K562 (cell line): ENCODE data around the gene FN3K. TPM values are rescaled to one million over a fixed set of nuclear protein-coding genes. Genes with fewer than 3 reads are reported as not detected.

Source experiments
- ATAC-seq: fragments of 200-7000 bp; cut with Tn5 transposase; 3 replicates; pipeline ENCODE4 v1.9.1; 2020; ENCODE audit warnings: moderate library complexity
- BruUV-seq: library from RNA; stranded (reverse); fragments of 400-500 nt; replicated peaks from 2 replicates; lab custom pipeline; 2021; lab: Mats Ljungman, UMichigan
- CTCF ChIA-PET: fragments of 300-600 bp; formaldehyde crosslinking; extraction: SDS; loops from one replicate; lab custom pipeline; 2021; ENCODE audit warnings: low intra/inter-chr PET ratio; lab: Yijun Ruan, JAX
- POLR2A ChIA-PET: fragments of 300-600, 350-650 bp; sonication (Branson Sonifier 250); formaldehyde crosslinking; extraction: SDS; loops from one replicate; lab custom pipeline; 2021; ENCODE audit warnings: antibody characterized with exemption, inconsistent platforms; lab: Yijun Ruan, JAX
- DNase-seq, 4 experiments: peaks; one replicate each; pipeline versions ENCODE4 v3.0.0 to v3.0.0-alpha.2; 2011 to 2018; ENCODE audit warnings: low spot score in 3 of 4, mixed read lengths in 3 of 4; ENCODE audit errors: extremely low read depth in 1 of 4
- FAIRE-seq: peaks from 2 replicates; lab custom pipeline; 2011; peaks lifted over from hg19 to GRCh38; lab: Jason Lieb, UNC
- H2AFZ ChIP-seq: 2 replicates; pipeline ENCODE4 v1.6.0; 2011; ENCODE audit warnings: low read depth, low read length, control low read depth, inconsistent platforms
- H3K27ac ChIP-seq: fragments of 200-600 bp; 3 replicates; pipeline ENCODE4 v1.8.0; 2011; ENCODE audit warnings: low read depth, mild to moderate bottlenecking, control low read depth, inconsistent platforms, low read length, moderate library complexity, mixed read lengths; ENCODE audit errors: extremely low read depth
- H3K27me3 ChIP-seq, 2 experiments: fragments of 300-600 bp in 1 of 2; 2 replicates in 1 of 2; 3 replicates in 1 of 2; pipeline versions ENCODE4 v1.6.0 to v1.8.0; 2011; ENCODE audit warnings: inconsistent platforms in 2 of 2, low read length in 2 of 2, mild to moderate bottlenecking in 1 of 2, mixed read lengths in 1 of 2, moderate library complexity in 1 of 2; ENCODE audit not compliant: control insufficient read depth in 2 of 2, insufficient read depth in 2 of 2
- H3K36me3 ChIP-seq: fragments of 300-600 bp; 3 replicates; pipeline ENCODE4 v1.8.0; 2011; ENCODE audit warnings: mild to moderate bottlenecking, low read length, inconsistent platforms; ENCODE audit not compliant: control insufficient read depth, insufficient read depth
- H3K4me1 ChIP-seq, 2 experiments: fragments of 200-600 bp in 1 of 2; replicated peaks in 1 of 2; 2 replicates in 1 of 2; 3 replicates in 1 of 2; pipeline versions ENCODE4 v1.5.1 to v1.8.0; 2011; ENCODE audit warnings: inconsistent platforms in 2 of 2, low read length in 2 of 2, mild to moderate bottlenecking in 1 of 2, mixed read lengths in 1 of 2, moderate library complexity in 1 of 2; ENCODE audit not compliant: control insufficient read depth in 2 of 2, insufficient read depth in 2 of 2
- H3K4me2 ChIP-seq: 2 replicates; pipeline ENCODE4 v1.6.1; 2011; ENCODE audit warnings: low read length, control low read depth, inconsistent platforms, mixed read lengths; ENCODE audit not compliant: insufficient read depth
- H3K4me3 ChIP-seq: fragments of 200-600 bp; sonication (generic), shearing (Covaris generic); 2 replicates; pipeline ENCODE4 v1.5.1; 2016; ENCODE audit warnings: control low read depth, inconsistent platforms
- H3K79me2 ChIP-seq: fragments of 200-600 bp; 3 replicates; pipeline ENCODE4 v1.8.0; 2011; ENCODE audit warnings: low read length, inconsistent platforms; ENCODE audit not compliant: control insufficient read depth, insufficient read depth
- H3K9ac ChIP-seq, 2 experiments: 2 replicates each; pipeline versions ENCODE4 v1.6.0 to v1.6.1; 2011; ENCODE audit warnings: low read depth in 2 of 2, low read length in 2 of 2, control low read depth in 1 of 2, inconsistent platforms in 1 of 2, mild to moderate bottlenecking in 1 of 2, mixed read lengths in 1 of 2; ENCODE audit not compliant: insufficient read depth in 1 of 2
- H3K9me1 ChIP-seq: one replicate; pipeline ENCODE4 v1.6.0; 2011; ENCODE audit warnings: inconsistent platforms, mild to moderate bottlenecking, low read length, moderate library complexity; ENCODE audit not compliant: control insufficient read depth, insufficient read depth
- H3K9me3 ChIP-seq: replicated peaks from 2 replicates; pipeline ENCODE4 v1.5.1; 2011; ENCODE audit warnings: low read depth, low read length, inconsistent platforms; ENCODE audit not compliant: control insufficient read depth, insufficient read depth
- H4K20me1 ChIP-seq: replicated peaks from 2 replicates; pipeline ENCODE4 v1.6.1; 2011; ENCODE audit warnings: low read length, inconsistent platforms, mixed read lengths; ENCODE audit not compliant: control insufficient read depth, insufficient read depth
- DDX20 ChIP-seq: fragments of 450-650 bp; IDR thresholded peaks from 2 replicates; pipeline ENCODE4 v1.6.1; 2016; ENCODE audit warnings: missing genetic modification characterization, low read depth, mild to moderate bottlenecking, missing compliant biosample characterization, moderate library complexity
- FOXO4 ChIP-seq: fragments of 450-650 bp; formaldehyde crosslinking; IDR thresholded peaks from 2 replicates; pipeline ENCODE4 v1.4.0; 2020; ENCODE audit warnings: mild to moderate bottlenecking, moderate library complexity
- HMGN3 ChIP-seq: IDR thresholded peaks from 2 replicates; pipeline ENCODE4 v1.6.1; 2011; ENCODE audit warnings: borderline replicate concordance, low read depth, mild to moderate bottlenecking, mixed read lengths, low read length; ENCODE audit not compliant: insufficient read length; ENCODE audit errors: extremely low read depth
- MAZ ChIP-seq, 2 experiments: fragments of 450-650 bp in 1 of 2; sonication (generic) in 1 of 2; formaldehyde crosslinking; IDR thresholded peaks in 1 of 2; conservative IDR thresholded peaks in 1 of 2; 2 replicates each; pipeline versions ENCODE4 v1.4.0 to v1.5.0; 2020; ENCODE audit warnings: mild to moderate bottlenecking in 1 of 2, missing genetic modification reagents in 1 of 2
- NKRF ChIP-seq: fragments of 450-650 bp; IDR thresholded peaks from 2 replicates; pipeline ENCODE4 v1.6.1; 2016; ENCODE audit warnings: borderline replicate concordance
- POLR2A ChIP-seq: fragments of 450-650 bp; conservative IDR thresholded peaks from 2 replicates; pipeline ENCODE4 v1.6.1; 2016
- ZKSCAN3 ChIP-seq: fragments of 250-450 bp; sonication (Bioruptor Pico); IDR thresholded peaks from 2 replicates; pipeline ENCODE4 v1.4.0; 2020
- ZNF146 ChIP-seq: IDR thresholded peaks from one replicate; pipeline ENCODE4 v1.6.1; 2018; ENCODE audit warnings: missing compliant biosample characterization; ENCODE audit not compliant: unreplicated experiment
- ZNF431 ChIP-seq: sonication (generic); formaldehyde crosslinking; IDR thresholded peaks from 2 replicates; pipeline ENCODE4 v1.8.0; 2022; ENCODE audit warnings: mild to moderate bottlenecking, missing genetic modification reagents
- ZNF583 ChIP-seq: fragments of 250-450 bp; sonication (Bioruptor Pico); IDR thresholded peaks from 2 replicates; pipeline ENCODE4 v1.4.0; 2020
- ZNF584 ChIP-seq: fragments of 200-800 bp; sonication (Bioruptor generic); IDR thresholded peaks from 2 replicates; pipeline ENCODE4 v1.6.1; 2016; ENCODE audit warnings: low read depth, mild to moderate bottlenecking, missing genetic modification characterization, missing compliant biosample characterization
- WGBS: fragments of 100-300 bp; shearing (Covaris generic); methylation state at CpG from one replicate; pipeline ENCODE4 v1.1.6; 2016; ENCODE audit warnings: low coverage, mixed read lengths; ENCODE audit not compliant: insufficient coverage; ENCODE audit errors: missing lambda C conversion rate; 5-methylcytosine and 5-hydroxymethylcytosine counted together
- in situ Hi-C: fragments of 300-500 bp; cut with MboI; formaldehyde crosslinking; loops from 4 replicates; pipeline ENCODE4 v1.15.0; 2018; ENCODE audit warnings: inconsistent platforms, mixed read lengths
- intact Hi-C: fragments of 100-400 bp; cut with micrococcal nuclease; formaldehyde crosslinking; loops from 2 replicates; pipeline ENCODE4 v1.14.2; 2022
- polyA plus RNA-seq, 8 experiments: library from polyadenylated mRNA; depleted of rRNA in 4 of 8; stranded (reverse) in 5 of 8; unstranded in 3 of 8; fragments of >200 nt; fragmentation: Nextera tagmentation in 2 of 8; fragmentation: Illumina TruSeq in 1 of 8; extraction: Ambion mirVana in 2 of 8; extraction: Trizol in 1 of 8; gene quantifications; 2 replicates each; pipeline versions ENCODE4 v1.2.1 to v1.2.3, GENCODE V29; 2011 to 2014; ENCODE audit warnings: inconsistent platforms in 1 of 8, missing spikeins in 1 of 8
- total RNA-seq, 7 experiments: library from RNA; depleted of rRNA in 6 of 7; stranded (reverse); fragments of >200 nt in 6 of 7; fragmentation: Illumina TruSeq in 2 of 7; extraction: Trizol in 2 of 7; gene quantifications; 2 replicates each; pipeline versions ENCODE4 v1.2.1 to v1.2.3, GENCODE V29; 2011 to 2021; ENCODE audit warnings: low replicate concordance in 1 of 7
- TF ChIP-seq, protein P1 (sequence below): fragments of 250-450 bp; sonication (Bioruptor Pico); IDR thresholded peaks from 2 replicates; pipeline ENCODE4 v1.4.0; 2020; ENCODE audit warnings: mild to moderate bottlenecking, moderate library complexity
- TF ChIP-seq, protein P2 (sequence below): sonication (generic); formaldehyde crosslinking; IDR thresholded peaks from 2 replicates; pipeline ENCODE4 v1.8.0; 2022; ENCODE audit warnings: mild to moderate bottlenecking, missing genetic modification reagents, borderline replicate concordance

Gene FN3K
- total and polyA plus RNA-seq, 9 of the 15 experiments (the other 6 are each of a cell fraction or from before 2014, with no cell fraction given): 0.08 to 22.7 (median 3.8) TPM

DNA sequence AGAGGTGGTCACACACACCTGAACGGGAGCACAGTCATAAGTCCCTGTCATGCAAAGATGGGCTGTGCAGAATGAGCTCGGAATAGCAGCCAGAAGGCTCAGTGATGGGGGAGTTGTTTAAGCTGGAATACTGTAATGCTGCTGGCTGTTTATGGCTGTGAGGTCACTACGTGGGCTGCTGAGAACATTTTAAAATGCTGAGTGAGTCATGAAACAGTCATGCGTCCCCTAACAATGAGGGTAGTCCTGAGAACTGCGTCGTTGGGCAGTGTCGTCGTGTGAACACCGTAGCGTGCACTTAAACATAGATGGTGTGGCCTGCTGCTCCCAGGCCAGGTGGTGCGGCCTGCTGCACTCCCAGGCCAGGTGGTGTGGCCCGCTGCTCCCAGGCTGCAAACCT is 56.1 kb downstream of the FN3K start:
- no peak overlapping the region for H3K4me2 ChIP-seq
- peaks cover 27% of the 10 kb centered on the region; the same call in 1 of the 3 replicates for H3K36me3 ChIP-seq
- H3K9ac ChIP-seq: no peak overlapping the region
- no peaks in the 10 kb centered on the region for H3K9me3 ChIP-seq
- peaks cover 0 to 21% of the 10 kb centered on the region in 2 experiments; a peak in 2 of 5 replicates for H3K4me1 ChIP-seq
- ATAC-seq (no peak), FAIRE-seq (no peak)
- POLR2A ChIA-PET: no interaction called here
- intact Hi-C loops: no loop called here
- H4K20me1 ChIP-seq: no peaks in the 10 kb centered on the region
- no peak overlapping the region for H3K4me3 ChIP-seq
- no peak overlapping the region for H3K27ac ChIP-seq
- H3K9me1 ChIP-seq: peaks cover 3% of the 10 kb centered on the region
- 86% methylated on average over 12 of the region's 12 CpGs for WGBS
- CTCF ChIA-PET: no interaction called here
- H2AFZ ChIP-seq: no peak overlapping the region
- no peaks in the 10 kb centered on the region for H3K27me3 ChIP-seq
- in situ Hi-C loops: no loop called here
- TF ChIP-seq MAZ (CRISPR knock-in tag; conservative IDR thresholded peaks at IDR 0.05 in 1 of 2, IDR thresholded peaks at IDR 0.05 in 1 of 2) (no peak), ZNF146 (CRISPR knock-in tag) (no peak), ZNF584 (CRISPR knock-in tag) (no peak), ZKSCAN3 (no peak), FOXO4 (CRISPR knock-in tag) (no peak), ZNF583 (CRISPR knock-in tag) (no peak), POLR2A (no peak), HMGN3 (no peak), NKRF (no peak), ZNF431 (CRISPR knock-in tag) (no peak), DDX20 (tag) (no peak)
- TF ChIP-seq, protein P1, sequence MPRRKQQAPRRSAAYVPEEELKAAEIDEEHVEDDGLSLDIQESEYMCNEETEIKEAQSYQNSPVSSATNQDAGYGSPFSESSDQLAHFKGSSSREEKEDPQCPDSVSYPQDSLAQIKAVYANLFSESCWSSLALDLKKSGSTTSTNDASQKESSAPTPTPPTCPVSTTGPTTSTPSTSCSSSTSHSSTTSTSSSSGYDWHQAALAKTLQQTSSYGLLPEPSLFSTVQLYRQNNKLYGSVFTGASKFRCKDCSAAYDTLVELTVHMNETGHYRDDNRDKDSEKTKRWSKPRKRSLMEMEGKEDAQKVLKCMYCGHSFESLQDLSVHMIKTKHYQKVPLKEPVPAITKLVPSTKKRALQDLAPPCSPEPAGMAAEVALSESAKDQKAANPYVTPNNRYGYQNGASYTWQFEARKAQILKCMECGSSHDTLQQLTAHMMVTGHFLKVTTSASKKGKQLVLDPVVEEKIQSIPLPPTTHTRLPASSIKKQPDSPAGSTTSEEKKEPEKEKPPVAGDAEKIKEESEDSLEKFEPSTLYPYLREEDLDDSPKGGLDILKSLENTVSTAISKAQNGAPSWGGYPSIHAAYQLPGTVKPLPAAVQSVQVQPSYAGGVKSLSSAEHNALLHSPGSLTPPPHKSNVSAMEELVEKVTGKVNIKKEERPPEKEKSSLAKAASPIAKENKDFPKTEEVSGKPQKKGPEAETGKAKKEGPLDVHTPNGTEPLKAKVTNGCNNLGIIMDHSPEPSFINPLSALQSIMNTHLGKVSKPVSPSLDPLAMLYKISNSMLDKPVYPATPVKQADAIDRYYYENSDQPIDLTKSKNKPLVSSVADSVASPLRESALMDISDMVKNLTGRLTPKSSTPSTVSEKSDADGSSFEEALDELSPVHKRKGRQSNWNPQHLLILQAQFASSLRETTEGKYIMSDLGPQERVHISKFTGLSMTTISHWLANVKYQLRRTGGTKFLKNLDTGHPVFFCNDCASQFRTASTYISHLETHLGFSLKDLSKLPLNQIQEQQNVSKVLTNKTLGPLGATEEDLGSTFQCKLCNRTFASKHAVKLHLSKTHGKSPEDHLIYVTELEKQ (CRISPR knock-in tag): no peak
- TF ChIP-seq, protein P2, sequence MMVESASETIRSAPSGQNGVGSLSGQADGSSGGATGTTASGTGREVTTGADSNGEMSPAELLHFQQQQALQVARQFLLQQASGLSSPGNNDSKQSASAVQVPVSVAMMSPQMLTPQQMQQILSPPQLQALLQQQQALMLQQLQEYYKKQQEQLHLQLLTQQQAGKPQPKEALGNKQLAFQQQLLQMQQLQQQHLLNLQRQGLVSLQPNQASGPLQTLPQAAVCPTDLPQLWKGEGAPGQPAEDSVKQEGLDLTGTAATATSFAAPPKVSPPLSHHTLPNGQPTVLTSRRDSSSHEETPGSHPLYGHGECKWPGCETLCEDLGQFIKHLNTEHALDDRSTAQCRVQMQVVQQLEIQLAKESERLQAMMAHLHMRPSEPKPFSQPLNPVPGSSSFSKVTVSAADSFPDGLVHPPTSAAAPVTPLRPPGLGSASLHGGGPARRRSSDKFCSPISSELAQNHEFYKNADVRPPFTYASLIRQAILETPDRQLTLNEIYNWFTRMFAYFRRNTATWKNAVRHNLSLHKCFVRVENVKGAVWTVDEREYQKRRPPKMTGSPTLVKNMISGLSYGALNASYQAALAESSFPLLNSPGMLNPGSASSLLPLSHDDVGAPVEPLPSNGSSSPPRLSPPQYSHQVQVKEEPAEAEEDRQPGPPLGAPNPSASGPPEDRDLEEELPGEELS (CRISPR knock-in tag): no peak
- TF ChIP-seq, all 486 proteins: peak for 0
- DNase-seq: no peak
- BruUV-seq: no TSS peak
- peaks cover 6% of the 10 kb centered on the region; the same call in 1 of the 3 replicates for H3K79me2 ChIP-seq
